B cell (primary cell): ENCODE measurements around the gene QKI.

ENCODE experiments used
- CTCF ChIP-seq: fragments of 200-600 bp; IDR thresholded peaks from one replicate; pipeline ENCODE4 v1.8.0; 2022; ENCODE audit warnings: antibody characterized with exemption, mild to moderate bottlenecking
- EZH2 ChIP-seq: IDR thresholded peaks from 2 replicates; pipeline ENCODE4 v1.6.1; 2012; ENCODE audit warnings: borderline replicate concordance, low read depth, mild to moderate bottlenecking, moderate library complexity, low read length; ENCODE audit not compliant: insufficient read depth, poor library complexity, severe bottlenecking

DNA sequence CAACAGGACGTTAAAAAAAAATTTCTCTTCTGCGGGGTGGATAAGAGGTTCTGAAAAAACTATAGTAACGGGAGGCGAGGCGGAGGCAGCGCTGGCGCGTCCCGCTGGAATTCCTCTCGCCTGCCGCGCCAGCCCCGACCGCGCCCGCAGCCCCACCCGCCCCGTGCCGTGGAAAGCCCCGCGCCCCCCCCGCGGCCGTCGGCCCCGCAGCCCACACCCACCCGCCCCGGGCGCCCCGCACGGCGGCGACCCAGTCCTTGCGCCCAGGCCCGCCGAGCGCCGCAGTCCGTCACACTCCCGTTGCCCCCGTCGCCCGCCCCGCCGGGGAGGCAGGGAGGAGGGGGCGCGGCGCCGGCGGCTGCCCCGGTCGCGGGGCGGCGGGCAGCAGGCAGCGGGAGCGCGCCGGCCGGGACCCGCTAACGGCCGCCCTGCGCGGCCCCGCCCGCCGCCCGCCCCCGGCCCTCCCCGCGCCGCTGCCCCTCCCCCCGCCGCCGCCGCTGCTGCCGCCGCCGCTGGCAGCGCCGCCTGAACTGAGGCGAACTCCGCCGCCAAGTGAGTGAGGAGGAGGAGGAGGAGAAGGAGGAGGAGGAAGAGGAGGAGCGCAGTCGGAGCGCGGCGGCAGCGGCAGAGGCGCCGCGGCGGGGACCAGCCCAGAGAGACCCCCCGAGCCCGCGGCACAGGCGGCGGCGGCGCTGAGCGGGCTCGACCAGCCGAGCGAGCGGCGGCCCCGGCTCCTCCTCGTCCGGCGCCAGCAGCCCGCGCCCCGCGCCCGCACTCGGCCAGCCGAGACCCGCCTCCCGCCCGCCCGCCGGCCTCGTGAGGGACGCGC is at the start of gene QKI:
- TF ChIP-seq CTCF (no peak), EZH2 (no peak)
